IPS-18c (cell line): ENCODE measurements around the gene IRAK1BP1.
"Not testable (repeated sequence)": the region's sequence is repeated elsewhere in the genome, so short reads cannot be mapped to it uniquely, and the experiment has no call there.

Experiments
- H3K4me3 ChIP-seq: 2 replicates; pipeline ENCODE4 v1.7.0; 2013; ENCODE audit warnings: low read depth, mild to moderate bottlenecking, low read length, moderate library complexity; ENCODE audit not compliant: insufficient read depth
- H3K9me3 ChIP-seq: one replicate; pipeline ENCODE4 v1.6.1; 2013; ENCODE audit warnings: mild to moderate bottlenecking, low read length, moderate library complexity; ENCODE audit not compliant: control insufficient read depth, insufficient read depth

The IRAK1BP1 gene

DNA sequence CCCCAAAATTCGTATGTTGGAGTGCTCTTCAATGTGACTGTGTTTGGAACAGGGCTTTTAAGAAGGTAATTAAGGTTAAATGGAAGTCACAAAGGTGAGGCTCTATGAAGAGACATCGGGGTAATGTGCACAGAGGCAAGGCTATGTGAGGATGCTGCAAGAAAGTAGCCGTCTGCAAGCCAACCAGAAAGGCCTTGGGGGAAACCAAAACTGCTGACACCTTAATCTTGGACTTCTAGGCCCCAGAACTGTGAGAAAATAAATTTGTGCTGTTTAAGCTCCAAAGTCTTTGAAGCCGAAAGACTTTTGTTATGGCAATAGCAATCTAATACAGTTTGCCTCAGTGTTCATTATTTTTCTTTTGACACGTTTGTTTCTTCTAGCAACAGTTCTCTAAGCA, 2.4 kb upstream of the IRAK1BP1 start:
- H3K9me3 ChIP-seq, result no peaks in the 10 kb centered on the region

DNA sequence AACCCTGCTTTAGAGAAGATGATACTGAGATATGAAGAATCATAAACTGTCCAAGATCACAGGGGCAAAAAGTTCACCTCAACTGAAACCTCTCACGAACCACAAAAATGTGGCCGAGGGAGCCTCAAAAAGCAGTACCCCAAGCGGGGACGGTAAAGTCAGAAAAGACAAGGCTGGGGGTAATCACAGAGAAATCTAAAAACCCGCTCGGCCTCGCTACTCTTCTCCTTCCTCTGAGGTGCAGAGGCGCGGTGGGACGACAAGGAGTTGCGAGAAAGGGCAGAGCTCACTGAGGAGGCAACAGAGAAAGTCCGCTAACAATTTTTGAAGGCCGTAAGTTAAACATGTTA, 356 bp upstream of the IRAK1BP1 start:
- peak overlapping the region; percentile 83 for H3K4me3 ChIP-seq
- H3K9me3 ChIP-seq, result no peaks in the 10 kb centered on the region

More for the DNA sequence above, 2.4 kb upstream of the IRAK1BP1 start:
- no peak overlapping the region for H3K4me3 ChIP-seq

DNA sequence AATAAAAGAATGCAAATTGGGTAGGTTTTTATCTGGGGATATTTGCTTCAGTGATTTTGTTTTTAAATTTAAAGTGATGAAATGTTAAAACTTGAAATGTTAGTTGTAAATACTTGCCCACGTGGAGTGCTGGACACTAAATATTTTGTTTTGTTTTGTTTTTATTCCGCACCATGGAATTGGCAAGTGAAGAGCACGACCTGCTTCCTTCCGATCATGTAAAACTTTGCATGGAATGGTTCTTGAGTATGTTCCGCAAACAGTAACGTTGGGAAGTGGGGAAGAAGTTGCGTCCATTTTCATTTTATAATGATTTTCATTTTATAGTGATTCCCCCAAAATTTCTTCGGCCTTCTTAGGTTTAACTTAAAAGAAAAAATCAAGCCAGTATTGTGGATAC, 765 bp downstream of the IRAK1BP1 start:
- Histone ChIP-seq H3K9me3 (no peaks in the 10 kb centered on the region), H3K4me3 (peak overlapping the region; percentile 83)

DNA sequence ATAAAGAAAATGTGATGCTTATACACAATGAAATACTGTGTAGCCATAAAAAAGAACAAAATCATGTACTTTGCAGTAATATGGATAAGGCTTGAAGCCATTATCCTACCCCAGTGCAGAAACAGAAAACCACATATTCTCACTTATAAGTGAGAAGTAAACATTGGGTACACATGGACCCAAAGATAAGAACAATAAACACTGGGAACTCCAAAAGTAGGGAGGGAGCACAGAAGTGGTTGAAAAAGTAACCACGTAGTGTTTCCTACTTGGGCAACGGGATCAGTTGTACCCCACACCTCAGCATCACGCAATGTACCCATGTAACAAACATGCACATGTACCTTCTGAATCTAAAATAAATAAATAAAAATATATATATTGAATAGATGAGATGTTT, 8.2 kb downstream of the IRAK1BP1 start:
- Histone ChIP-seq H3K4me3 (no peak overlapping the region), H3K9me3 (peaks cover 6% of the 10 kb centered on the region)

DNA sequence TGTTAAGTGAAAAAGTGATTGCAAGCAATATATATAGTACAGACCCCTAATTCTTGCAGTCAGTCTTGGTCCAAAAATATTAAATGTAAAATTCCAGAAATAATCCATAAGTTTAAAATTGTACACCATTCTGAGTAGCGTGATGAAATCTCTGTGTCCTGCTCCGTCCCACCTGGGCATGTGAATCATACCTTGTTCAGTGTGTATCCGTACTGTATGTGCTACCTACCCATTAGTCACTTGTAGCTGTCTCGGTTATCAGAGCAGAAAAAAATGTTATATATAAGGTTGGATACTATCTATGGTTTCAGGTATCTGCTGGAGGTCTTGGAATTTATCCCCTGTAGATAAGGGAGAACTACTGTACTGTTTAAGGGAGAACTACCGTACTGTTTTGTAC, 16.3 kb downstream of the IRAK1BP1 start:
- no peaks in the 10 kb centered on the region for H3K9me3 ChIP-seq
- H3K4me3 ChIP-seq, result no peak overlapping the region

DNA sequence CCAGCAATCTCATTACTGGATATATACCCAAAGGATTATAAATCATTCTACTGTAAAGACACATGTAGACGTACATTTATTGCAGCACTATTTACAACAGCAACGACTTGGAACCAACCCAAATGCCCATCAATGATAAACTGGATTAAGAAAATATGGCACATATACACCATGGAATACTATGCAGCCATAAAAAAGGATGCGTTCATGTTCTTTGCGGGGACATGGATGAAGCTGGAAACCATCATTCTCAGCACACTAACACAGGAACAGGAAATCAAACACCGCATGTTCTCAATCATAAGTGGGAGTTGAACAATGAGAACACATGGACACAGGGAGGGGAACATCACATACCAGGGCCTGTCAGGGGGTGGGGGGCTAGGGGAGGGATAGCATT, 22.6 kb downstream of the IRAK1BP1 start:
- H3K9me3 ChIP-seq, H3K4me3 ChIP-seq: not testable (repeated sequence)

DNA sequence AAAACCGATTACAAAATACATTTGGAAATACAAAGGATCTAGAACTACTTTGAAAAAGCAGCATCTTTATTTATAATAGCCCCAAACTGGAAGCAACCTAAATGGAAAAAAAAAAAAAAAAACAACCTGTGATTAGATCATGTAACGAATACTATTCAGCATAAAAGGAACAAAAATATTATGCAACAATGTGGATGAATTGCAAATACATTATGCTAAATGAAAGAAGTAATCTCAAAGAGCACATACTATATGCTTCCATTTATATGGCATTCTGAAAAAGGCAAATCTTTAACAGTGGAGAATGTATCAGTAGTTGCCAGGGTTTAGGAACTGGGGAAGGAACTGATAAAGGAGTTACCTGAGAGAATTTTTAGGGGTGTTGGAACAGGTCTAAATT, 28.9 kb downstream of the IRAK1BP1 start:
- H3K4me3 ChIP-seq, result no peak overlapping the region
- no peaks in the 10 kb centered on the region for H3K9me3 ChIP-seq

DNA sequence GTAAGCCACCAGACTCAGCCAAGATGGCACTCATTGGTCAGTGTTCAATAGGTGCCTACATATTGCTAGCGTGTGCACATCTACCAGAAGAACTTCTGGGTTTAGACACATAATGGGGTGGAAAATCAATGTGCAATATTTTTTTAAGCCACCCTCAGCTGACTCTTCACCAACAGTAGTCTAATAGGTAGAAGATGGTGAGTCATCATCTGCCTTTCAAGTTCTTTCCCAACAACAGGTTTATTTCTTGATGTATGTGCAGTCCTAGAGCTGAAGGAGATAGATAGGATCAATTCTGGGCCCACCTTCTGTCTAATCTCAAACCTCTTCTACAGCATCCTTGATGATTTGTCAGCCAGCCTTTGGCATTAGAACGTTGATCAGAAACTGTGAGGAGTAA, 41.3 kb downstream of the IRAK1BP1 start:
- no peak overlapping the region for H3K4me3 ChIP-seq
- no peaks in the 10 kb centered on the region for H3K9me3 ChIP-seq

DNA sequence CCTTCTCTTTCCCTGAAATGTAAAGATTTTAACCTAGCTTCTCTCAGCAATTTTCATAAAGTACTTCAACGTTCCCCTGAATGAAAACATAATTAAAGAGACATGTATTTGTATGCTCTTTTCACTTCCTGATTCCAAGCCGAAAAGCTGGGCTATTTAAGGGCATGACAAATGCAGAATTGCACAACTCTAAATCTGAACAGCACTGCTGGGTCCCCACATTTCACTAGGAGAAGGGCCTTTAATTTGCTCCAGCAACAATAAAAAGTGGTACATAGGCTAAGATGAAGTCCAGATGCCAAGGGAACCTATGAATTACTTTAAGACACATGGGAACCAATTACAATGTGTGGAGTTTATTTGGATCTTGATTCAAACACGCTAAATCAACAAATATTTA, 42.0 kb downstream of the IRAK1BP1 start:
- H3K9me3 ChIP-seq, result no peaks in the 10 kb centered on the region
- H3K4me3 ChIP-seq, result no peak overlapping the region

DNA sequence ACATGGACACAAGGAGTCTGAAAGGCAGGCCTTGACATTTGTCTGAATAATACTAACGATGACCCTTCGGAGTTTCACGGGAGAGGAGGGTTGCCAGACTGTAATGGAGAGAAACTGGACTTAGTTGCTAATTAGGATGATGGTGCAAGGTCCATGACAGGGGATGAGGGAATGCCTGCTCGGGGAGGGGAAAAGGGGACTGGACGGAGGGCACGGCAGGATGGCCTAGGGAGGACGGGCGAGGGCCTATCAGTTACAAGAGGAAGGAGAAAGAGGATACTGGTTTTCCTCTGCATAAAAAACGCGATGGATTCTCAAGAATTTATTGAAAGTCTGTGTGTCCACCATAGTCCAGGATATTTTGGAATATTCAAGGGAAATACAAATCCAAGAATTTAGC, 42.7 kb downstream of the IRAK1BP1 start:
- Histone ChIP-seq H3K4me3 (peak overlapping the region; percentile 69; the same call in 1 of the 2 replicates), H3K9me3 (no peaks in the 10 kb centered on the region)

DNA sequence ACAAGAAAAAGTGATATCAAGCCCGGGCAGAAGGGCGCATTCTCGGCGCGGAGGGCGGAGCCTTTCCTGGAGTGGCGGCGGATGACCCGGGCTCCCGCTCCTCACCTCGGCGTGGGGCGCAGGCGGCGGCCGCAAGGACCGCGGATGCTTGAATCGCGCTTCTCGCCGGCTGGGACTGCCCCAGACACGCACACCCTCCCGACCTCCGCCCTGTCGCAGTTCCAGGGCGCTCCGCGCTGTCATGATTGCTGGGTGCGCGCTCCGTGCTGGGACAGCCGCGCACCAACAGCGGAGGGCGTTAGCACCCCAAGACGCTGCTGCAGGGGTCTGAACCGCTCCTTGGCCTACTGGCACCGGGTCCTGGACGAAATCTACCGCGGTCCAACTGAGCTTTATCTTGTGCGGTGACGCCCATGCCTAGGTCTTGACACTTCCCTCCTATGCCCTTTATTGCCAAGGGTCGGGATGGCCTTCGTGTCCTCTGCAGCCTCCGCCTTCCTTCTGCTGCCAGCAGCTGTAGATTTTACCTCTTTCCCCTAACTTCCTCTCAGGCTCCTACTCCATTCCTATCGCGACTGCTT, 43.3 kb downstream of the IRAK1BP1 start:
- Histone ChIP-seq H3K4me3 (peak overlapping the region; percentile 69), H3K9me3 (no peaks in the 10 kb centered on the region)

DNA sequence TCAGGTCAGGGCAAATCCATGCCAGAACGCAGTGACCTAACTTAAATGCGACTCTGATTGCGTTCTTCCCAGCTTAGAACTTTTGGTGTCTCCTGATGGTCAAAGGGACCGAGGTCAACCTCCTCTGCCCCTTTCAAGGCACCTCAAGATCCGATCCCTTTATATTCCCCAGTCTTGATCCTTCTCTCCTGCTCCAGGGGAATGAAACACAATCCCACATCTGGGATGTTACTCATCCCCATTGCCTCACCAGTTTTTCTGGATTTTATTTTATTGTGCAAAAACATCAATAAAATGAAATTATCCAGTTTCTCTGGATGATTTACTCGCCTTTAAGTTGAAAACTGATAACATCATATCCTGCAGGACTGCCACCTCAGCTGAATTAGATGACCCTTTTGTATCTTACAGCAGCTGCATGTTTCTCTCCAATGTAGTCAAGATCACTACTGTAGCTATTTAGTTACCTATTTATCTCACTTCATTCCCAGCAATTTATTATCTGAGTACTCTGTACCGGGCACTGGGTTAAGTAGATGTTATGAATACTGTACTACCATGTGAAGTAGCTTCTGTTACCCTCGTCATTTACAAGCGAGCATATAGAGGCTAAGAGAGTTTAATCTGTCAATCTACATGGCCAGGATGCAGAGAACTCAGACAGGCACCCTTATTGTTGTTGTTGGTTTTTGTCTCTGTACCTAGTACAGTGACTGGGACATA, 44.0 kb downstream of the IRAK1BP1 start:
- Histone ChIP-seq H3K9me3 (no peaks in the 10 kb centered on the region), H3K4me3 (peak overlapping the region; percentile 69; the same call in 1 of the 2 replicates)

DNA sequence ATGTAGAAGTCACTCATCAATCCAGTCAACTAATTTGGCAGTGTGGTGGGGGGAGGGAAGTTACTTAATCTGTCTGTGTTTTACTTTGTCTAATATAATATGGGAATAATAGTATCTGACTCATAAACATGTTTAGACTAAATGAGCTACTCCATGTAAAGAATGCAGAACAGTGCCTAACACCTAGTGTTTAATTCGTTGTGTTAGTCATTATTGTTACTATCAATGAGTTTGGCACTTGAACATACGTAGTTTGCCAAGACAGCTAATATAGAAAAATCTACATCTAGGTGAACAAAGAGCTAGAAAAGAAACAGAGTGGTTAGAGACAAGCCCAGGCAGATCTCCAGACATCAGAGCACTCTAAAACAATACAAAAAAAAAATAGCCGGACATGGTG, 49.1 kb downstream of the IRAK1BP1 start:
- Histone ChIP-seq H3K9me3 (peaks cover 4% of the 10 kb centered on the region), H3K4me3 (no peak overlapping the region)

DNA sequence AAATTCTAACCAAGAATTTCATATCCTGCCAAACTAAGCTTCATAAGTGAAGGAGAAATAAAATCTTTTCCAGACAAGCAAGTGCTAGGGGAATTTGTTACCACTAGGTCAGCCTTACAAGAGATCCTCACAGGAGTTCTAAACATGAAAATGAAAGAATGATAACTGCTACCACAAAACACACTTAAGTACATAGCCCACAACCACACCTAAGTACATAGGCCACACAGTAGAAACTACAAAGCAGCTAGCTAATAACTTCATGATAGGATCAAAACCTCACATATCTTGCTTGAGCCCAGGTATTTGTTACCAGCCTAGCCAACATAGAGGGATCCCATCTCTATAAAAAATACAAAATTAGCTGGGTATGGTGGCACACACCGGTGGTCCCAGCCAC, 50.4 kb downstream of the IRAK1BP1 start:
- no peak overlapping the region for H3K4me3 ChIP-seq

DNA sequence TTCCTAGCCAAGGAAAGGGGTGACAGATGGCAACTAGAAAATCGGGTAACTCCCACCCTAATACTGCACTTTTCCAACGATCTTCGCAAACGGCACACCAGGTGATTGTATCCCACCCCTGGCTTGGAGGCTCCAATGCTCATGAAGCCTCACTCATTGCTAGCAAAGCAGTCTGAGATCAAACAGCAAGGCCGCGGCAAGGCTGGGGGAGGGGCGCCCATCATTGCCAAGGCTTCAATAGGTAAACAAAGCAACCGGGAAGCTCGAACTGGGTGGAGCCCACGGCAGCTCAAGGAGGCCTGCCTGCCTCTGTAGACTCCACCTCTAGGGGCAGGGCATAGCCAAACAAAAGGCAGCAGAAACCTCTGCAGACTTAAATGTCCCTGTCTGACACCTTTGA, 53.8 kb downstream of the IRAK1BP1 start:
- not testable (repeated sequence) for H3K4me3 ChIP-seq, H3K9me3 ChIP-seq

More for the DNA sequence above, 50.4 kb downstream of the IRAK1BP1 start:
- peaks cover 4% of the 10 kb centered on the region for H3K9me3 ChIP-seq

DNA sequence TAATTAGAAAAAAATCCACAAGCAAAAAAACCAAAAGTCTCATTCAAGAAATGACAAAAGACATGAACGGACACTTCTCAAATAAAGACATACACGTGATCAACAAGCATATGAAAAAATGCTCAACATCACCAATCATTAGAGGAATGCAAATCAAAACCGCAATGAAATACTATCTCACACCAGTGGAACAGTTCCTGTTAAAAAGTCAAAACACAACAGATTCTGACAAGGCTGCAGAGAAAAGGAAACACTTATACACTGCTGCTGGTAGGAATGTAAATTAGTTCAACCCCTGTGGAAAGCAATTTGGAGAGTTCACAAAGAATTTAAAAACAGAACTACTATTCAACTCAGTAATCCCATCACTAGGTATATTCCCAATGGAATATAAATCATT, 58.0 kb downstream of the IRAK1BP1 start:
- Histone ChIP-seq H3K9me3 (no peaks in the 10 kb centered on the region), H3K4me3 (no peak overlapping the region)

DNA sequence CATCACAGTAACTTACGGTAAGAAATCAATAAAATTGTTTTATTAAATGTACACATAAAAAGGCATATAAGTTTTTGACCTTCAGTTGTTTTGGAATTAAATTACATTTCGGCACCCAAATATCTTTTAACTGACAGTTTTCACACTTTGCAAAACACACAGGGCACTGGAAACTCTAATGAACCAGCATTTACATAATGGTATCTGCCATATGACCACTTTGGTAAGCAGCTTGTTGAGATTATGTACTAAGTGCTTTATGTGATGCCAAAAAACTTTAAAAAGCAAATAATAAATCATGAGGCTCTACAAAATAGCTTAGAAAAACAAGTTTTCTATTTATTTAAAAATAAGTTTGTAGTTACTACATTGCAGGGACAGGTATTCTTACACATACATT, 68.2 kb downstream of the IRAK1BP1 start:
- Histone ChIP-seq H3K4me3 (no peak overlapping the region), H3K9me3 (no peaks in the 10 kb centered on the region)

DNA sequence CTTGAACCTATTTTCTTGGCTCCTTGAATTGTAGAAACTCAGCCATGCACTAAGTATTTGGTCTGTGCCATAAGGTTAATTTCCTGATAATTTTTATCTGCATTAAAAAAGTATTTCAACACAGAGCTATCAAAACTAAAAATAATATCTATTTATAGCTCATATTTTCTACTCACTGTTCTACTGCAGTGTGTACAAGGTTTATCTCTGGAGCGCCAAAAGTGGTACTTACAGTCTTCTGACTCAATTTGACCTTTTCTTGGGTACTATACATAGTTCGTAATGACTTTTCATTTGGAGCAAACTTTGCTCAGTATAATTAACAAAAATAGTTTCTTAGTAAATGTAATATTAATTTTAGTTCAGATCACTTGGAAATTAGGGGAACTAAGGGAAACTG, 69.2 kb downstream of the IRAK1BP1 start:
- Histone ChIP-seq H3K4me3 (no peak overlapping the region), H3K9me3 (no peaks in the 10 kb centered on the region)

DNA sequence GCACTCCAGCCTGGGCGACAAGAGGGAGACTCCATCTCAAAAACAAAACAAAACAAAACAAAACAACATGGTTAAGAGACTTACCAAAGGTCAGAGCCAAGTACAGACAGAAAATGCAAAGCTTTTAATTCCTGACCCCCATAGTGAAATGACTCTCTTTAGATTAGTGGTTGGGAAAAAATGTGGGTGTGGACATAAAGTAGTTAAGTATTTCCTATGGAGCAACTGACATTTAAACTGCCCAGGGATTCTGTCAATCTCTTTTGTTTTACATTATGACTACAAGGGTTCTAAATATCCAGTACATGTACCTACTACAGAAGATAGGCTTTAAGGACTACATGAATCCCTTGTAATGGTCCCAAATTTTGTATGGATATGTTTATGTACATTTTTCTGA, 75.1 kb downstream of the IRAK1BP1 start:
- H3K4me3 ChIP-seq, result no peak overlapping the region
- H3K9me3 ChIP-seq, result no peaks in the 10 kb centered on the region
